Neural progenitor cell (in vitro differentiated cells): ENCODE data around the gene SCN1A. TPM values are rescaled to one million over a fixed set of nuclear protein-coding genes. Genes with fewer than 3 reads are reported as not detected.

Experiments
- DNase-seq: peaks from one replicate; pipeline ENCODE4 v3.0.0-alpha.2; 2016; ENCODE audit warnings: low spot score
- H2AFZ ChIP-seq: fragments of 200-600 bp; sonication (generic); replicated peaks from 2 replicates; pipeline ENCODE4 v1.6.1; 2016; ENCODE audit warnings: antibody characterized with exemption
- H3F3A ChIP-seq: fragments of 200-600 bp; sonication (generic); 2 replicates; pipeline ENCODE4 v1.6.1; 2016; ENCODE audit warnings: antibody characterized with exemption, low read depth
- H3K27ac ChIP-seq: fragments of 200-600 bp; sonication (generic); 2 replicates; pipeline ENCODE4 v1.5.1; 2016; ENCODE audit warnings: mild to moderate bottlenecking
- H3K27me3 ChIP-seq: fragments of 200-600 bp; sonication (generic); 2 replicates; pipeline ENCODE4 v1.6.1; 2016; ENCODE audit warnings: mild to moderate bottlenecking, moderate library complexity
- H3K36me3 ChIP-seq: fragments of 200-600 bp; sonication (generic); 2 replicates; pipeline ENCODE4 v1.5.1; 2016
- H3K4me1 ChIP-seq: fragments of 200-600 bp; sonication (generic); 2 replicates; pipeline ENCODE4 v1.6.1; 2016; ENCODE audit warnings: mixed run types
- H3K4me2 ChIP-seq: fragments of 200-600 bp; sonication (generic); 2 replicates; pipeline ENCODE4 v1.6.1; 2016
- H3K4me3 ChIP-seq: fragments of 200-600 bp; sonication (generic); 2 replicates; pipeline ENCODE4 v1.5.1; 2016
- H3K79me2 ChIP-seq: fragments of 200-600 bp; sonication (generic); 2 replicates; pipeline ENCODE4 v1.6.1; 2016; ENCODE audit warnings: low read depth
- H3K9ac ChIP-seq: fragments of 200-600 bp; sonication (generic); 2 replicates; pipeline ENCODE4 v1.6.1; 2016
- H3K9me3 ChIP-seq: fragments of 200-600 bp; sonication (generic); 2 replicates; pipeline ENCODE4 v1.5.1; 2016; ENCODE audit warnings: low read depth
- H4K20me1 ChIP-seq: fragments of 200-600 bp; sonication (generic); 2 replicates; pipeline ENCODE4 v1.6.1; 2016; ENCODE audit warnings: low read depth
- H3K27ac Mint-ChIP-seq: 3 replicates; pipeline ENCODE4 v1.8.0; 2021; ENCODE audit warnings: mixed read lengths
- H3K27me3 Mint-ChIP-seq: 2 replicates; pipeline ENCODE4 v1.8.0; 2022; ENCODE audit warnings: low read depth, mild to moderate bottlenecking, inconsistent platforms, moderate library complexity, mixed read lengths; ENCODE audit not compliant: insufficient read depth
- H3K36me3 Mint-ChIP-seq: 3 replicates; pipeline ENCODE4 v1.8.0; 2021; ENCODE audit warnings: mixed read lengths
- H3K4me1 Mint-ChIP-seq: 3 replicates; pipeline ENCODE4 v1.8.0; 2021; ENCODE audit warnings: mixed read lengths
- H3K4me3 Mint-ChIP-seq: 3 replicates; pipeline ENCODE4 v1.8.0; 2021; ENCODE audit warnings: mild to moderate bottlenecking, moderate library complexity, mixed read lengths
- H3K9me3 Mint-ChIP-seq: 3 replicates; pipeline ENCODE4 v1.8.0; 2020; ENCODE audit warnings: mixed read lengths
- CTCF ChIP-seq: fragments of 200-600 bp; sonication (generic); IDR thresholded peaks from 2 replicates; pipeline ENCODE4 v1.5.1; 2017; ENCODE audit warnings: antibody characterized with exemption, mild to moderate bottlenecking
- EZH2 ChIP-seq: fragments of 200-600 bp; sonication (generic); IDR thresholded peaks from 2 replicates; pipeline ENCODE4 v1.6.1; 2017; ENCODE audit warnings: antibody characterized with exemption, mild to moderate bottlenecking, moderate library complexity
- EZH2phosphoT487 ChIP-seq: fragments of 200-600 bp; sonication (generic); IDR thresholded peaks from 2 replicates; pipeline ENCODE4 v1.6.1; 2017; ENCODE audit warnings: antibody characterized with exemption
- total RNA-seq: library from RNA; depleted of rRNA; stranded (reverse); fragments of >200 nt; gene quantifications from 2 replicates; pipeline ENCODE4 v1.2.3, GENCODE V29; 2015; ENCODE audit warnings: low replicate concordance

SCN1A gene
- total RNA-seq, 1 donor from 2014 or later: 2.7 TPM

- H3K36me3 Mint-ChIP-seq: no peaks in the 10 kb centered on the region
- Histone ChIP-seq H3K79me2 (no peaks in the 10 kb centered on the region), H3K4me2 (no peak overlapping the region), H3K27me3 (no peaks in the 10 kb centered on the region), H3K4me3 (no peak overlapping the region), H3K9me3 (no peaks in the 10 kb centered on the region), H3K9ac (no peak overlapping the region), H3K27ac (no peak overlapping the region), H2AFZ (no peak overlapping the region), H4K20me1 (no peaks in the 10 kb centered on the region), H3K4me1 (peaks cover 6% of the 10 kb centered on the region), H3K36me3 (no peaks in the 10 kb centered on the region), H3F3A (no peaks in the 10 kb centered on the region)
- H3K4me3 Mint-ChIP-seq: no peak overlapping the region
- H3K4me1 Mint-ChIP-seq: peaks cover 13% of the 10 kb centered on the region
- H3K27ac Mint-ChIP-seq: no peak overlapping the region
- no peaks in the 10 kb centered on the region for H3K9me3 Mint-ChIP-seq
- no peaks in the 10 kb centered on the region for H3K27me3 Mint-ChIP-seq
- TF ChIP-seq EZH2phosphoT487 (no peak), EZH2 (no peak), CTCF (no peak)
- DNase-seq: no peak
Observed at GRCh38 chr2:166088634-166089033, 39.2 kb downstream of the SCN1A start.

- Mint-ChIP-seq H3K27ac (no peak overlapping the region), H3K36me3 (no peaks in the 10 kb centered on the region), H3K4me3 (no peak overlapping the region), H3K9me3 (no peaks in the 10 kb centered on the region), H3K4me1 (peaks cover 2% of the 10 kb centered on the region), H3K27me3 (no peaks in the 10 kb centered on the region)
- Histone ChIP-seq H3K27me3 (no peaks in the 10 kb centered on the region), H3K9ac (no peak overlapping the region), H3K36me3 (no peaks in the 10 kb centered on the region), H3F3A (no peaks in the 10 kb centered on the region), H3K4me1 (no peaks in the 10 kb centered on the region), H3K4me2 (no peak overlapping the region), H2AFZ (no peak overlapping the region), H3K9me3 (no peaks in the 10 kb centered on the region), H3K4me3 (no peak overlapping the region), H3K27ac (no peak overlapping the region), H3K79me2 (no peaks in the 10 kb centered on the region), H4K20me1 (no peaks in the 10 kb centered on the region)
- no peak for TF ChIP-seq EZH2
- TF ChIP-seq EZH2phosphoT487: no peak
- TF ChIP-seq CTCF: no peak
- DNase-seq: no peak
Observed at GRCh38 chr2:166084301-166084700, 43.5 kb downstream of the SCN1A start.

GRCh38 chr2:166082736-166083135, 45.1 kb downstream of the SCN1A start:
- no peaks in the 10 kb centered on the region for H3K79me2 ChIP-seq
- TF ChIP-seq EZH2phosphoT487: no peak
- TF ChIP-seq CTCF: no peak
- TF ChIP-seq EZH2: no peak

More at GRCh38 chr2:166082736-166083135, 45.1 kb downstream of the SCN1A start:
- Mint-ChIP-seq H3K4me3 (no peak overlapping the region), H3K4me1 (peaks cover 2% of the 10 kb centered on the region), H3K9me3 (no peaks in the 10 kb centered on the region), H3K36me3 (no peaks in the 10 kb centered on the region), H3K27ac (no peak overlapping the region), H3K27me3 (peaks cover 2% of the 10 kb centered on the region)
- Histone ChIP-seq H2AFZ (no peak overlapping the region), H3K4me1 (no peaks in the 10 kb centered on the region), H3K9me3 (no peaks in the 10 kb centered on the region), H4K20me1 (no peaks in the 10 kb centered on the region), H3K4me2 (no peak overlapping the region), H3K9ac (no peak overlapping the region), H3K27ac (no peak overlapping the region), H3K27me3 (no peaks in the 10 kb centered on the region), H3K36me3 (no peaks in the 10 kb centered on the region), H3F3A (no peaks in the 10 kb centered on the region), H3K4me3 (no peak overlapping the region)
- no peak for DNase-seq
